Rectal smooth muscle tissue (tissue), 1 donor: ENCODE measurements around the gene CLEC16A.
"Not testable (repeated sequence)": the region's sequence is repeated elsewhere in the genome, so short reads cannot be mapped to it uniquely, and the experiment has no call there.

Source experiments
- H3K27ac ChIP-seq: one replicate; pipeline ENCODE4 v1.7.0; 2013; ENCODE audit warnings: low read depth, low read length, inconsistent platforms
- H3K27me3 ChIP-seq: one replicate; pipeline ENCODE4 v1.7.0; 2013; ENCODE audit warnings: low read length; ENCODE audit not compliant: control insufficient read depth, insufficient read depth
- H3K36me3 ChIP-seq: one replicate; pipeline ENCODE4 v1.7.0; 2013; ENCODE audit warnings: low read length; ENCODE audit not compliant: control insufficient read depth, insufficient read depth
- H3K4me1 ChIP-seq: one replicate; pipeline ENCODE4 v1.7.0; 2013; ENCODE audit warnings: low read length; ENCODE audit not compliant: control insufficient read depth, insufficient read depth
- H3K4me3 ChIP-seq: one replicate; pipeline ENCODE4 v1.7.0; 2013; ENCODE audit warnings: low read length
- H3K9ac ChIP-seq: one replicate; pipeline ENCODE4 v1.7.0; 2013; ENCODE audit warnings: low read length

The CLEC16A gene

DNA sequence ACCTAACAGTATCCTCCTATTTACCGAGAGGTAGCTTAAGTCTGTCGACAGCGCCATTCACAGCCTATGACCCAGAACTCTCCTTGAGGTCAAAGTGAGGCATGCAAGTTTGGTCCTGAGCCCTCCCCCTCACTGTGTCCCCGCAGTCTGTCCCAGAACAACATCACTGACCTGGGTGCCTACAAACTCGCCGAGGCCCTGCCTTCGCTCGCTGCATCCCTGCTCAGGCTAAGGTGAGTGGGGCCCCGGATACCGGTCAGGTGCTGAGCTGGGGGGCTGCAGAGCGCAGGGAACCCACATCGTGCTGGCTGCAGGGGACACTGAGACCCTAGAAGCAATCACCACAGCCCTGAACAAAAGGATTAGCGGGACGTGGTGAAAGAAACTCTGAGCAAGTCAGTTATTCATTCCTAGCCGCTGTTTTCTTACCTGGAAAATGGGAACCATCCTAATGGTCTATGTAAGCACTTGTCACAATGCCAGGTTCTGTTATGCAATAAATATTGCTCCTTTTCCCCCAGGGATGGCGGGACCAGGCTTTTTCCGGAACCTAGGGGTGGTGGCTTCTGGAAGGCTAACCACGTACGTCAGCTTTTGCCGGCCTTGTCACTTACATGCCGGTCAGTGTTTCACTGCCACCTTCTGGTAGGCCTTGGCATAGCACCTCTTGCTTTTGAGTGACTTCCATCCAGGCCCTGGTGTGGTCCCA, 25.9 kb upstream of the CLEC16A start:
- no peaks in the 10 kb centered on the region for H3K36me3 ChIP-seq
- H3K9ac ChIP-seq: no peak overlapping the region
- peaks cover 10% of the 10 kb centered on the region for H3K4me1 ChIP-seq
- no peak overlapping the region for H3K27ac ChIP-seq
- peak overlapping the region; percentile 25 for H3K4me3 ChIP-seq
- H3K27me3 ChIP-seq: no peaks in the 10 kb centered on the region

- H3K27me3 ChIP-seq: no peaks in the 10 kb centered on the region
- no peak overlapping the region for H3K4me3 ChIP-seq
- peaks cover 13% of the 10 kb centered on the region for H3K4me1 ChIP-seq
- no peak overlapping the region for H3K27ac ChIP-seq
- H3K36me3 ChIP-seq: no peaks in the 10 kb centered on the region
- no peak overlapping the region for H3K9ac ChIP-seq
Measured at GRCh38 chr16:10919003-10919351, 25.4 kb upstream of the CLEC16A start.

- no peaks in the 10 kb centered on the region for H3K36me3 ChIP-seq
- no peak overlapping the region for H3K27ac ChIP-seq
- H3K4me1 ChIP-seq: peaks cover 13% of the 10 kb centered on the region
- H3K9ac ChIP-seq: no peak overlapping the region
- H3K27me3 ChIP-seq: no peaks in the 10 kb centered on the region
- H3K4me3 ChIP-seq: no peak overlapping the region
Measured at GRCh38 chr16:10920726-10921427, 23.5 kb upstream of the CLEC16A start.

GRCh38 chr16:10921536-10922327, 22.6 kb upstream of the CLEC16A start:
- H3K4me1 ChIP-seq: peaks cover 13% of the 10 kb centered on the region
- H3K9ac ChIP-seq: no peak overlapping the region
- H3K36me3 ChIP-seq: no peaks in the 10 kb centered on the region
- peak overlapping the region; percentile 39 for H3K27ac ChIP-seq
- no peak overlapping the region for H3K4me3 ChIP-seq
- H3K27me3 ChIP-seq: no peaks in the 10 kb centered on the region

- H3K27me3 ChIP-seq: no peaks in the 10 kb centered on the region
- peaks cover 13% of the 10 kb centered on the region for H3K4me1 ChIP-seq
- H3K9ac ChIP-seq: no peak overlapping the region
- peak overlapping the region; percentile 39 for H3K27ac ChIP-seq
- H3K4me3 ChIP-seq: no peak overlapping the region
- H3K36me3 ChIP-seq: no peaks in the 10 kb centered on the region
Measured at GRCh38 chr16:10922328-10923145, 21.8 kb upstream of the CLEC16A start.

DNA sequence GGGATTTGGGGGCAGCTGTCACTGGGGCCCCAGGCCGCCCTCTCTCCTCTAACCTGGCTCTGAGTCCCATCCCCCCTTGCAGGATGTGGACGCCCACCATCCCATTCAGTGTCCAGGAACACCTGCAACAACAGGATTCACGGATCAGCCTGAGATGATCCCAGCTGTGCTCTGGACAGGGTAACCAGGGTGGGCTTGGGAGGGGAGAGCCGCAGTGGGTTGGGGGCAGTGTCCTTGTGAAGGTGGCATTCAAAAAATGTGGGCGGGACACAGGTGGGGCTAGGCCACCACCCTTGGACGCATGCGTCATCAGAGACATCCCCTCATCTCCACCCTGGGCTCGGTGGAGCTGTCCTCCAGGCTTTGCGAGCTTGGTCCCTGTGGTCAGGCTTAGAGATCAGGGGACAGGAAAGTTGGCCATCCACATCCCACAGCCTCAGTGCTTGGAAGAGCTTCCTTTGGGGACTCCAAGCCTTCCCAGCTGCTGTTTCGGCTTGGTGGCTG, 21.2 kb upstream of the CLEC16A start:
- no peak overlapping the region for H3K9ac ChIP-seq
- peak overlapping the region; percentile 48 for H3K27ac ChIP-seq
- H3K36me3 ChIP-seq: no peaks in the 10 kb centered on the region
- no peak overlapping the region for H3K4me3 ChIP-seq
- H3K4me1 ChIP-seq: peaks cover 13% of the 10 kb centered on the region
- H3K27me3 ChIP-seq: no peaks in the 10 kb centered on the region

GRCh38 chr16:10923650-10924214, 20.6 kb upstream of the CLEC16A start:
- H3K4me3 ChIP-seq: no peak overlapping the region
- no peaks in the 10 kb centered on the region for H3K27me3 ChIP-seq
- H3K36me3 ChIP-seq: no peaks in the 10 kb centered on the region
- peak overlapping the region; percentile 48 for H3K27ac ChIP-seq
- H3K9ac ChIP-seq: no peak overlapping the region
- peaks cover 13% of the 10 kb centered on the region for H3K4me1 ChIP-seq

DNA sequence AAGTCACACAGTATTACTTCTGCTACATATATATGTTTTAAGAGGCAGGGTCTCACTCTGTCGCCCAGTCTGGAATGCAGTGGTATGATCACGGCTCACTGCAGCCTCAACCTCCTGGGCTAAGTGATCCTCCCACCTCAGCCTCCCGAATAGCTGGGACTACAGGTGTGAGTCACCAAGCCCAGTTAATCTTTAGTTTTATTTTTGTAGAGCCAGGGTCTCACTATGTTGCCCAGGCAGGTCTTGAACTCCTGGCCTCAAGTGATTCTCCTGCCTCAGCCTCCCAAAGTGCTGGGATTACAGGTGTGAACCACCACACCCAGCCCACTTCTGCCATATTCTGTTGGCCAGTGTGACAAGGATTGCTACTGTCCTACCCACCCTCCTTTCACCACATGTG, 19.1 kb upstream of the CLEC16A start:
- H3K27me3 ChIP-seq, H3K9ac ChIP-seq, H3K4me3 ChIP-seq, H3K36me3 ChIP-seq, H3K27ac ChIP-seq: not testable (repeated sequence)
- peaks cover 13% of the 10 kb centered on the region for H3K4me1 ChIP-seq

GRCh38 chr16:10926094-10926493, 18.3 kb upstream of the CLEC16A start:
- no peaks in the 10 kb centered on the region for H3K36me3 ChIP-seq
- peaks cover 13% of the 10 kb centered on the region for H3K4me1 ChIP-seq
- no peaks in the 10 kb centered on the region for H3K27me3 ChIP-seq
- no peak overlapping the region for H3K27ac ChIP-seq
- no peak overlapping the region for H3K9ac ChIP-seq
- H3K4me3 ChIP-seq: no peak overlapping the region

- Histone ChIP-seq H3K27me3 (no peaks in the 10 kb centered on the region), H3K4me1 (peaks cover 12% of the 10 kb centered on the region), H3K9ac (no peak overlapping the region), H3K27ac (no peak overlapping the region), H3K36me3 (no peaks in the 10 kb centered on the region), H3K4me3 (no peak overlapping the region)
Measured at GRCh38 chr16:10926867-10927266, 17.5 kb upstream of the CLEC16A start.

GRCh38 chr16:10927497-10928112, 16.8 kb upstream of the CLEC16A start:
- no peak overlapping the region for H3K9ac ChIP-seq
- H3K36me3 ChIP-seq: no peaks in the 10 kb centered on the region
- no peaks in the 10 kb centered on the region for H3K27me3 ChIP-seq
- peaks cover 4% of the 10 kb centered on the region for H3K4me1 ChIP-seq
- no peak overlapping the region for H3K4me3 ChIP-seq
- no peak overlapping the region for H3K27ac ChIP-seq
